ENCODE measurements around the gene PHF19. TPM values are rescaled to one million over a fixed set of nuclear protein-coding genes. Genes with fewer than 3 reads are reported as not detected.

PHF19 gene
- polyA plus RNA-seq (2013, experiment 1 of 2; ENCODE audit: insufficient read length) = 36.8 TPM
- polyA plus RNA-seq (2013, experiment 2 of 2; ENCODE audit: insufficient read length) = 37.2 TPM

DNA sequence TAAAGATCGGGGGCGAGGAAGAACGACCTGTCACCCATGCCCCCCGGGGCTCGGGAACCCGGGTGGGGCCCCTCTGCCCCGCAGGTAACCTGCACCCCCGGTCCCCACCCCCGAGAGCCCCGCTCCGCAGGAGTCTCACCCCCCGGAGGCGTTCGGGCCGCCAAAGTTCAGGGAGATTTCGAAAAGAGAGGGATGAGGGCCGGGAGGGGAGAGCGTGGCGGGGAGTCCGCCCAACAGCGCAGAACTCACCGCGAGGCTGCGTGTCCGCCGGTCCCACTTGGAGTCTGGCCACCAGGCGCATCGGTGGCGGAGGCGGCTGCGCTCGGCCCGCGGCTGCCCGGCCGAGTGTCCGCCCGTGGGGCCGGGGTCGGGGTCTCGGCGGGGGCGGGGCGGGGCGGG, at the start of gene PHF19:
PHF19 (minus strand) TSS at position 347 of the 399 bp plus-strand sequence. CDS start 2,447 bp downstream, outside the sequence.
- DNase-seq = no peak

DNA sequence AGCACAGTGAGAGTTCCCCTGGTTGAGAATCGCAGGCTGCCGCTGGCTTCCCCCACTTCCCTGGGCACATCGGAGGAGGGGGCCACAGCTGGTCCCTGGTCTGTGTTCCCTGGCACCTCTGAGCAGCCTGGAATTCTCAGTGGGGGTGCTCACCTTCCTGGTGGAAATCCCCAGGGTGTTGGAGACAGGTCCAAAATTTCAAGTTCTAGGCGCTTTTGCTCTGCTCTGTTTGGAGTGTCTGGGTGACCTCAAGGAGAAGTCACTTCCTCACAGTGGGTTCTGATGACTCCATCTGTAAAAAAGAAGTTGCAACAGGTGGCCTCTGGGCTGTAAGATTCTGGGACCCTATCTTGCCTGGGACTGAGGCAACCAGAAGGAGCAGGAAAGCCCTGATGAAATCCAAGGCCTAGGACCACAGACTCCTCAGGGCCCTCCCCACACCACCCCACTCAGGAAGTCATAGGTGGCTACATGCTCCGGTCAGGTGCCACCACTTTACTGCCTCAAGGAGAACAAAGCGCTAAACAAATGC, 49.5 kb upstream of the PHF19 start, which contains the start of gene TRAF1:
TRAF1 (minus strand) TSS at position 400 of the 532 bp plus-strand sequence. CDS start 721 bp downstream, outside the sequence.
- no peak for DNase-seq

DNA sequence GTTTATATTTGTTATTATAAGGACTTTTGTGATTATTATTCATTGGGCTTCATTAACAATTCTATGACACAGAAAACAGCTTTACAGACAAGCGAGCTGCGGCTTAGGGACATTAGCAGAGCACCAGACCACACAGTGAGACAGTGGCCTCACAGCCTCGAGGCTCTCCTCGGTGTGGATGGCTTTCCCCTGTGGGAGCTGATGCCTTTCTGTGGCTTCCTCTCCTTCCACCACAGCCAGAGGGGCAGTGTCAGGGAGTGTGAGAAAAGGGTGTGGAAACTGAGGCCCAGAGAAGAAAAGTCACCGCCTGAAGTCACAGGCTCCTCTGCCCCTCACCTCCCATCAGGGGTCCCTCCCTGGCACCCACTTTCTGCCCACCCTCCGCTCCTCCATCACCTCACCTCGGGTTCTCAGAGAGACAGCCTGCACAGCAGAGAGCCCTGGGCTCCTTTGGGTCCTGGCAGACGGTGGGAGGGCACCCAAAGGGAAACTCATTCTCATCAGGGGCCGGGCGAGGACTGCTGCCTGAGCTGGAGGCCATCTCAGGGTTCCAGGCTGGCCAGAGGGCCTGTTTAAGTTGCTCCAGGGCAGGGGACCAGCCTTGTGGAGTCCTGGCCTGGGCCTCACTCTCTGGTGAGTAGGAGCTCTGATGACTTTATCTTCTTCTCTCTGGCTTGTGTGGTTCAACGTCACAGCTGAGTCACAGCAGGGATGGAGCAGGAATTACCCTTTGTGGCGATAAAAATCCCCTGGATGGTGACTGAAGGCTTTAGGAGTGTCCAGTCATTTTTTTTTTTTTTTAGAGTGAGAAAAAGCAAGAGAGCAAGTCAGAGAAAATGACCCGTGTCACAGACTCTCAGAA, 48.8 kb upstream of the PHF19 start:
- peak; percentile 84 for DNase-seq

DNA sequence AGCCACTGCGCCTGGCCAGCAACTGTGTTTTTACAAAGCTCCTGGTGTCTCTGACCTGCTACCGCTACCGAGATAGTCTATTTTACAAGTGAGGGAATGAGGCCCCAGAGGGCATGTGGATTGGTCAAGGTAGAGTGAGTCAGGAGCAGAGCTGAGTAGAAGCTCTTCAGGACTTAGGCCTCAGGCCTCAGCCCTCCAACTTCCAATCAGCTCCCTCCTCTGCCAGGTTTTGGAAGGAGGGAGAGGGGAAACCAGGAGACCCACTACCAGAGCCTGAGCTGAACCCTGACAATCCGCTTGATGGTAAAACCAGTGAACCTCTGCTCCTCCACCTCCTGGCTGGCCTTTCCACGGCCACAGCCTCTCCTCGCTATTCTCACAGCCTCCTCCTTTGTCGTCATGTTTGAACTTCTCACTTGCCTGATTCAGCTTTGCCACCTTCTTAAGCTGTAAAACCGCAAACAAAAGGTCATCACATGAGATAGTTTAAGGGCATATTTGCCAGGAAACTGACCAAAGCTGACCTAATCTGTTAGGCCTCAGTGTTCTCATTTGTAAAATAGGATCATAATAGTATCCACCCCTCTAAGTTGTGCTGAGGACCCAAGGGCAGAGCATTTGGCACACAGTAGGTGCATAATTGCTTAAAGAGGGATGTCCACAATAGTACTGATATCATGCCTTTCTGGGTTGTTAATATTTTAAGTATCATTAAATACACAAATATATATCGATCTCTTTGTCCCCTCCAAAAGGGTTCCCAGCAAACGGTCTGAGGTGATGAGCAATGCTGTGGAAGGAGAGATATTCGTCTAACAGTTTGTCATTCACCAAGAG, 47.9 kb upstream of the PHF19 start:
- DNase-seq = no peak

DNA sequence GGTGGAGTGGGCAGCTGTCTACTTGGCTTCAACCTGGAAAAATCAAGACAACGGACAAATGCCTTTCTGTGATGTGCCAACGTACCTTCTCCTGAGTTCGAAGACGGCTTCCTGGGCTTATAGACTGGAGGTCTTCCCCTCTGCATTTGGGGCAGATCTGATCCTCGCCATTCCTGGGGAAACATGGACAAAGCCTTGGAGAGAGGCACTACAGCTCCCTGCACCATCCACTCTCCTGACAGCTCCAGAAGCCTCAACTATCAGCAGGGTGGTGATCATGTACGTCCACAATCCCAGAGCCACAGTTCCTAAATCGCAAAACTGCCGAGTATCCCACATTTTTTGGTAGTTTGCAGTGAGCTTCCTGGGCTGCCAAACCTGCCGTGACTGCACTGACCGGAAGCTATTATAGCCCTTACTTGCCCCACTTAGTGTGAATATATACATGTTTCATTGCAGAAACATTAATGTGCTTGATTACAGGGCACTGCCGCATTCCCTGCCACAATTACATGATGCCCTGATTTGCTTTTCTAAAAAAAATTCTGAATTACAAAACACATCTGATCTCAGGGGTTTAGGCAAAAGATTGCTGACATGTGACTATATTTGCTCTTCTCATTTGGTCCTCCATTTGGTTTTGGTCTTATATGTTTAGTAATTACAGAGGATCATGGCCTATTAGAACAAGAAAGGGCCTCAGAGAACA, 46.8 kb upstream of the PHF19 start:
- no peak for DNase-seq

DNA sequence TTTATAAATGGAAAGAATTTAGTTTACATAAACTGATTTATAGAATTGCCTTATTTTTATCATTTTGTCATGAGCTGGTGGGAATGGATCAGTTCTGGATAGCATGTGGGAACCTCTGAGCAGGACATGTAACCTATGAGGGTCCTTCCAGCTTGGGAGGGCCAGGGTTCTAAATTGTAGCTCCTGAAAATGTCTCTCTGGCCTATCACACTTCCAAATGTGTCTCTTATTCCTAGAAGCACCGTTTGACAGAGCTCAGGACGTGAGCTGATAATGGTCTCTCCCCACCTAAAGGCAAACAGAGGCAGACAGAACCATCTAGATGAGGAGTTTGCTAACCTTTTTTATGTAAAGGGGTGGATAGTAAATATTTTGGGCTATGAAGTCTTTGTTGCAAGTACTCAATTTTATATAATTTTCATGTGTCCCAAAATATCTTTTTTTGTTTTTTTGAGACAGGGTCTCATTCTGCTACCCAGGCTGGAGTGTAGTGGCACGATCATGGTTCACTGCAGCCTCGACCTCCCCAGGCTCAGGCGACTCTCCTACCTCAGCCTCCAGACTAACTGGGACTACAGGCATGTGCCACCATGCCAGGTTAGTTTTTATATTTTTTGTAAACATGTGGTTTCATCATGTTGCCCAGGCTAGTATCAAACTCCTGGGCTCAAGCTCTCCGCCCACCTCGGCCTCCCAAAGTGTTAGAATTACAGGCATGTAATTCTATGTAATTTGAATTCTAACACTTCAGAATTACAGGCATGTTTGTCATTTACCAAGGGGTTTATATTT, 45.6 kb upstream of the PHF19 start:
- no peak for DNase-seq

DNA sequence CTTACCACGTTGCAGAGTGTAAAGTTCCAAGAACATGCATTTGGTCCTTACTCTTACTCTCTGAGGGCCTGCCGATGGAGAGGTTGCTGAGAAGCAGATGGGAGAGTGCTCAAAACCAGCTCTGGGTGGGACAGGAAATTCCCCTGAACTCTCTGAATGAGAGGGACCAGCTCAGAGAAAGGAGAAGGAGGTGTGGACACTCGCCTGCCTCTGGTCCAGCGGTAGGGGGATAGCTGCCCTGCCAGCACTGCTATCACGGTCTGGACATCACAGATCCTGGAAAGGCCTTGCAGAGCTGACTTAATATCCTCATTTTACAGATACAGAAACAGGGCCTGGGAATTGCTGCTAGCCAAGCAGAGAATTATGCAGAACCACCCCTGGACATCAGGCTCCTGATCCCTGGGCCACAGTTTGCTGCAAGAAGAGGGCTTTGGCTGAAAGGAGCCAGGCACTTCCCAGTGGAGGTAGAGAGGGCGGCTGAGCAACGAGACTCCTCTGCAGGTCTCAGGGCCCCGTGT, 44.7 kb upstream of the PHF19 start:
- DNase-seq = no peak

DNA sequence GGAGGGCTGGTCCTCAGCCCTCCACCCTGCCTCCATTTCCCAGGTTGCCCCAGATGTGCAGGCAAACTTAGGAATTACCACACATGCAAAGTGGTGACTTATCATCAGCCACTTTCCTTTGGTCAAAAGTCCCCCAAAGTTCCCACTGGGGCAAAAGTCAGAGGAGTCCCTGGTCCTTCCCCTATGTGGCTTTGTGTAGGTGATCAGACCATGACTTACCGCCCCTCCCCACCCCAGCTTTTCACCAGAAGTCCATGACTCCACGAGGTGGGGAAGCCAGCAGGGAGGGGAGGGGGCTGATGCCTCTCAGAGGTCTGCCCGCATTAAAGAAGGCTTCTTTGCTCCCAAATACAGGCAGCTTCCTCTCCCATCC, 43.8 kb upstream of the PHF19 start:
- no peak for DNase-seq

DNA sequence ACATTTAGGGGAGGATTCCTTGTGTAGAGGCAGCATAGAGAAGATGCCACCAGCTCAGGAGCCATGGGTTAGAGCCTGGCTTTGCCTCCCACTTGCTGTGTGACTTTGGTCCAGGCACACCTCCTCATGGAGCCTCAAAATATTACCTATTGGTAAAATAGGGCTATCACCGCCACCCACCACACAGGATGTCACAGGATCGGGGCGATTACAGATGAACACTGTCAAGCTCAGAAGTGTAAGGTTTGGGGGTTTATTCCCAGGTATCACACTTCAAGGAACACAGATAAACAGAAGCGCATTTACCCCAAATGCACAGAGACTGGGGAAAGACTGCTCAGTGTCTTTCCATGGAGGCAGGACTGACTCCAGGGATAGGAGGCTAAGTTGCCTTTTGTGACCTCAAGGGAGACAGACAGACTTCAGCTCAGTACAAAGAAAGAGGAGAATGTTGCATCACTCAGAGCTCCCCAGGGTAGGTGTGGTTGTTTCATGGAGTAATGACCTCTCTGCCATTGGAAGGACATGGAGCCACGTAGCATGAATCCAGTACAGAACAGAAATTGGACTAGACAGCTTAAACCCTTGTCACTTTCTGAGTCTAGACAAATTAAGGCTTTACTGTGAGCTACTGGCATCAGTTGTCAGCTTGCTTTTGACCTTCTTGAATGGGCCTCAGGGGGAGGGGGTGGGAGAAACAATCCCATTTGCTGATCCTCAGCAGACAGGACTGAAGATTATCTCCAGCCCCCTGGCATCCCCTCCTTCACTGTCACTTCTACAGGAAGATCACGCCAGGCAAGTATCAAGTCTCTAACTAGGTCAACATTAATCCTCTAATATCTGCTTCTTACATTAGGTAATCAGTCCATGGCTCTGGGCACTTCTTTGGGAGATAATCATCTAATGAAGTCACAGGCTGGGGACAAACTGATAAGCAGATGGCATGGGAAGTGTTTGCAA, 43.1 kb upstream of the PHF19 start:
- no peak for DNase-seq

DNA sequence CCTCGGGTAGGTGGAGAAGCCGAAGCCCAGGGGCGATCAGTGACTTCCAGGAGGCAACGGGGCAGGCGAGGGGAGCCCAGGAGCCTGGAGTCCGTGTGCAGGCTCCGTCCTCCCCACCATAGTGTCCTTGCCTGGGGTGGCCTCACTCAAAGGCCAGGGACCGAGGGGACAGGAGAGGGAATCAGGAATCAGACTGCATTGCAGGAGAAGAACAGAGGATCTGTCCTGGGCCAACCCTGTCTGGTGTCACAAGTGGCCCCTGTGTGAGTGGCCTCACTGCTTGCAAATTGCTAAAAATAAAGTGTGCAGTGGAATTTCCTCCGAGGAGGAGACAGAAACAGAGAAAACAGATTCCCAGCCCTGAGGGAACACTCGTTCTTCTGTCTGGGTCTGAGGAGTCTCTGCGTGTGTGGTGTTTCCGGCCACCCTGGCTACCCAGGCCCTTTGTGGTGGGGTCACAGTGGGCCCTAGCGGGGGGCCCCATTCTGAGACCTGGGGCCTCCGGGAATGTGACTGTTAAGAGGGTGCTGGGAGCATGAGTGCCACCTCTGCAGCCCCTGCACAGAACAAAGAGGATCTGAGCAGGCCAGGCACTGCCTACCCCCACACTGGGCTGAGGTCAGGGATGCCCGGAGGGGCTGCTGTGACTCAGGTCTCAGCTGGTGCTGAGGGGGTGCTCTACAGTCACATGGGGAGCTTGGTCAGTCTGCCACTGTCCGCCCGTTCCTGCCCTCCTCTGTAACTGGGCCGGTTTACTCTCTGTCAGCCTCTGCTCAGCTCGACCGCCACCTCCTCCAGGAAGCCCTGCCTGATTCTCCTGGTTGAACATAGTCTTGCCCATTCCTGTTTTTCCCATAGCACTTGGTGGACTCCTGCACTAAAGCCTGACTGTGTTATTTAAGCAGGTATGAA, 42.2 kb upstream of the PHF19 start:
- no peak for DNase-seq

DNA sequence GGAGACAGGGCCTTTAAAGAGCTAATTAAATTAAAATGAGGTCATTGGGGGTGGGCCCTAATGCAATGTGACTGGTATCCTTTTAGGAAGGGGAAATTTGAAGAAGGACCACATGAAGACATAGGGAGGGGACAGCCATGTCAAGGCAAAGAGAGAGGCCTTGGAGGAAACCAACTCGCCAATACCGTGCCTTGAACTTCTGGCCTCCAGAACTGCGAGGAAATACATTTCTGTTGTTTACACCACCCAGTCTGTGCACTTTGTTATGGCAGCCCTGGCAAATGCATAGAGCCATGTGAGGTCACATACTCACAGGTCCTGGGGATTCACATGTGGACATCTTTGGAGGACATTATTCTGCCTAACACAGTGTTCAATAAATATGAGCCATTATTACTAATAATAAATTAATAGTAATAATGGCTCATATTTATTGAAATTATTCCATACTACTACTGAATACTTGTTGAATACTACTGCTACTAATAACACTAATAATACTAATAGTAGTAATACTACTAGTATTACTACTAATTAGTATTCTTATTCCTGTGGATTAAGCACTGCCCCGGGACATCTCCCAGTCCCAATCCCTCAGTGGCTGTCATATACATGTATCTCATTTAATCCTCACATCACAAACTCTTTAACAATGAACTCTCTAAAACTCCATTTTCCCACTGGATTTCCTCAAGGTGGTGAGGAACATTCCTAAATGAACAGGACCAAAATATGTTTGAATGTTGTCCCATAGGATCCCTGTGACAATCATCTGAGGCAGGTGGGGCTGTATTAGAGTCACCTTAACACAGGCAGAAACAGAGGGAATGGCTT, 41.2 kb upstream of the PHF19 start:
- no peak for DNase-seq

DNA sequence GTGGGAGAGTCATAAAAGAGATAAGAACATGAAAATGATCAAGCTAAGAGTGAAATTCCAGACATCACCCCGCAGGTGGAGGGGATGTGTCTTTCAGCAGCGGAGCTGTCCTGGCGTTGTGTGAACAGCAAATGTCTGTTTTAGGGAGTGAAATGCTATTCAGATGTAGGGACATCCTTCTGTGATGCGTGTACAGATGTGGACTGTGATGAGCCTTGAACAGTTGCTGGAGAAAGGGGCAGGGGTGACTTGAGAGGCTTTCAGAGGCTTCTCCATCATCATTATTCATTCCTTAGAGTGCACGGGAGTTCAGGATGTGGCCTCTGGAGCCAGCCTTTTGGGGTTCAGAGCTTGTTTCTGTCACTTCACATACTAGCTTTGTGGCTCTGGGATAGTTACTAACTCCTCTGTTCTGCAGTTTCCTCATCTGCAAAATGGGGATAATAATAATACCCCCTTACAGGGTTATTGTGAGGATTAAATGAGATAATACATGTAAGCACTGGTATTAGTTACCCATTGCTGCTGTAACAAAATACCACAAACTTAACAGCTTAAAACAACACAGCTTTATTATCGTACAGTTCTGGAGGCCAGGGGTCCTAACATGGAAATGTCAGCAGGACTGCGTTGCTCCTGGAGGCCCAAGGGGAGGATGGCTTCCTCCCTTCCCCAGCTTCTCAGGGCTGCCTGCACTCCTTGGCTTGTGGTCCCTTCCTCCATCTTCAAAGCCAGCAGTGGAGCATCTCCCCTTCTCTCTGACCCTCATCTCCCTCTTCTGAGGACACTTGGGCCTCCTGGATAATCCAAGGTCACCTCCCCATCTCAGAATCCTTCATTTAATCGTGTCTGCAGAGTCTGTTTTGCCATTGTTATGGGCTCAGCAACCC, 40.2 kb upstream of the PHF19 start:
- no peak for DNase-seq

DNA sequence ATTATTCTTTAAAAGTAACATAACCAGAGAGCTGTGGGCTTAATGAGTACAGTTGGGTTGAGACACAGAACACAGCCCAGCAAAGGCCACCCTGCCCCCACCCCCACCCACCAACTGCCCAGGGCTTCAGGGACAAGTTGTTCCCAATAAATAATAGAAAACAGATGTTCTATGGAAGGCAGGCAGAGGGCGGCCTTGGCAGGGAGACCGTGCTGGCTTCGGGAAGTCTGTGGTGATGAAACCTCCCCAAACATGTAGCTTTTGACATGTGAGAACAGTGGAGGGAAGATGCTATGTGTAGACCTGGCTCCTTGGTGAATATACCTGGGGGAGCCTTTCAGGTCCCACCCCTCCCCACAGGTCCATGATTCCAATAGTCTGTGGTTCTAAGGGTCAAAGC, 39.6 kb upstream of the PHF19 start:
- peak; percentile 55 for DNase-seq

DNA sequence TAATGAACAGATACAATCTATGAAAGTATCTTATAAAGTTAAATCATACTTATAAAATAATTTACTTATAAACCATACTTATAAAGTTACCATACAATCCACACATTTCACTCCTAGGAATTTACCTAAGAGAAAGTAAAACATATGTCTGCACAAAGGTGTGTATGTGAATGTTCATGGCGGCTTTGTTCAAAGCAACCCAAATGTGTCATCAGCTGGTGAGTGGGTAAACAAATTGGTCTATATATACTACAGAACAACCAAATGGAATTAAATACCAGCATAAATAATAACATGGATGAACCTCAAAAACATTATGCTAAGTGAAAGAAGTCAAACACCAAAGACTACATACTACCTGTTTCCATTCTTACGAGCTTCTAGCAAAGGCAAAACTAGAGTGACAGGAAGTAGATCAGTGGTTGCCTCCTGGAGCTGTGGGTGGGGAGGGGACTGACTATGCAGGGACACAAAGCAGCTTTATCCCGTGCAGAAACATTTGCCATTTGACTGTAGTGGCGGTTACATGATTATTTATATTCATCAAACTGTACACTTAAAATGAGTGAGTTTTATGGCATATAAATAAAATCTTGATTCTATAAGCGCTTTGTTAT, 39.0 kb upstream of the PHF19 start:
- DNase-seq = no peak

DNA sequence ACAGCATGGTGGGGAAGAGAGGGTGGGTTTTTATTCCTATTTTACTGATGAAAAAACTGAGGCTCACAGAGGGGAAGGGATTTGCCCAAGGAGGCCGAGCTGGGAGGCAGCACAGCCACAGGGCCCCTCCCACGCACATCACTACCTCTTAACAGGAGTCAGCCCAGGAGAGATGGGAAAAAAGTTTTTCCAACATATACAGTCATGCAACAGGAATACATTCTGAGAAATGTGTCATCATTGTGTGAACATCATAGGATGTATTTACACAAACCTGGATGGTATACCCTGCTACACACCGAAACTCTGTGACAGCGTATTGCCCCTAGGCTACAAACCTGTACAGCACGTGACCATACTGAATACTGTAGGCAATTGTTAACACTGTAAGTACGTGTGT, 38.0 kb upstream of the PHF19 start:
- DNase-seq = no peak

DNA sequence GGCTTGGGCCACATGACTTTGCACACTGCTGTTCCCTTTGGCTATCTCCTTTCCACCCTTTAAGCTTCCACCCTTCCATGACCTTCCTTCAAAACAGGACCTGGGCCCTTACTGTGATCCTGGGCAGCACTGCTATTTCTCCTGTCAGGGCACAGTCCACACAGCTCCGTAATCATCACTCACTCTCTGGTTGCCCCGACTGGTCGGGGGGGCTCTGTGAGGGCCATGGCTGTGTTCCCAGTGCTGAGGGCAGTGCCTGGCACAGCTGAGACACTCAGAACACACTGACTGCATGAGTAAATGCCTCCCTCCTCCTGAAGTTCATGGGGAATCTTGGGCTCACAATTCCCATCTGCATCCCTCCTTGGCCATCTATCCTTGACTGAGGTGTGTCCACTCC, 37.4 kb upstream of the PHF19 start:
- no peak for DNase-seq

Measured in fibroblast of skin of abdomen (primary cell).